Heart left ventricle (tissue), 13 donors: Measurements from ENCODE around the gene FAHD1.

ENCODE experiments used
- POLR2A ChIP-seq, 2 donors: fragments of 450-650 bp; IDR thresholded peaks; one replicate each; pipeline ENCODE4 v1.6.1; 2017; ENCODE audit warnings: antibody characterized with exemption in 2 of 2, mild to moderate bottlenecking in 2 of 2, moderate library complexity in 2 of 2
- TF ChIP-seq, protein P1 (sequence below), 12 donors: fragments of 200-600 bp; sonication (generic) in 4 of 12; IDR thresholded peaks; one replicate each; pipeline versions ENCODE4 v1.5.0 to v1.8.0; 2018 to 2022; ENCODE audit warnings: antibody characterized with exemption in 12 of 12, mild to moderate bottlenecking in 5 of 12
- donor health status: ischemic (EF 13 %, LVEDD 7.1; RV severe dilation, severe dysfunction).
- donor health status: DM: no; HTN: yes; CAD: no.
- donor health status: DM: no; HTN: no; CAD: no.
- donor health status: ischemic (EF 25% LVEDD 6.9; RV normal size, moderate dysfunction).
- donor health status: ischemic (EF 25% LVEDD 5.7; RV mildly dilated, moderate dysfunction).
- donor health status: ischemic (EF 35%, LVEDD 5.7; RV mildly dilated, moderate dysfunction).
- donor health status: nonischemic (EF 11% LVEDD 7.7; RV severe dilation, severe dysfunction).
- donor health status: DM: yes; HTN: yes; CAD: no.
- donor health status: PGD.
- donor health status: ischemic (EF 29% LVEDD 5.4; RV normal size, mild dysfunction).
- donor health status: nonischemic (EF 23%, LVEDD 6.1; RV moderate dilation, normal function).

- TF ChIP-seq, protein P1, sequence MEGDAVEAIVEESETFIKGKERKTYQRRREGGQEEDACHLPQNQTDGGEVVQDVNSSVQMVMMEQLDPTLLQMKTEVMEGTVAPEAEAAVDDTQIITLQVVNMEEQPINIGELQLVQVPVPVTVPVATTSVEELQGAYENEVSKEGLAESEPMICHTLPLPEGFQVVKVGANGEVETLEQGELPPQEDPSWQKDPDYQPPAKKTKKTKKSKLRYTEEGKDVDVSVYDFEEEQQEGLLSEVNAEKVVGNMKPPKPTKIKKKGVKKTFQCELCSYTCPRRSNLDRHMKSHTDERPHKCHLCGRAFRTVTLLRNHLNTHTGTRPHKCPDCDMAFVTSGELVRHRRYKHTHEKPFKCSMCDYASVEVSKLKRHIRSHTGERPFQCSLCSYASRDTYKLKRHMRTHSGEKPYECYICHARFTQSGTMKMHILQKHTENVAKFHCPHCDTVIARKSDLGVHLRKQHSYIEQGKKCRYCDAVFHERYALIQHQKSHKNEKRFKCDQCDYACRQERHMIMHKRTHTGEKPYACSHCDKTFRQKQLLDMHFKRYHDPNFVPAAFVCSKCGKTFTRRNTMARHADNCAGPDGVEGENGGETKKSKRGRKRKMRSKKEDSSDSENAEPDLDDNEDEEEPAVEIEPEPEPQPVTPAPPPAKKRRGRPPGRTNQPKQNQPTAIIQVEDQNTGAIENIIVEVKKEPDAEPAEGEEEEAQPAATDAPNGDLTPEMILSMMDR (IDR thresholded peaks at IDR 0.05), result no peak
- TF ChIP-seq POLR2A (IDR thresholded peaks at IDR 0.05), result no peak
Measured at GRCh38 chr16:1818873-1819525, 8.0 kb upstream of the FAHD1 start.
